Muscle layer of colon (tissue), 2 donors: ENCODE measurements around the gene SLC14A1.

Experiments
- H3K27ac ChIP-seq: one replicate; pipeline ENCODE4 v1.7.0; 2013; ENCODE audit warnings: low read depth, mild to moderate bottlenecking, low read length, moderate library complexity
- H3K27me3 ChIP-seq, 2 donors: one replicate each; pipeline ENCODE4 v1.7.0; 2013; ENCODE audit warnings: low read length in 2 of 2, mild to moderate bottlenecking in 2 of 2; ENCODE audit not compliant: insufficient read depth in 2 of 2, control insufficient read depth in 1 of 2
- H3K36me3 ChIP-seq: one replicate; pipeline ENCODE4 v1.7.0; 2013; ENCODE audit warnings: mild to moderate bottlenecking, low read length; ENCODE audit not compliant: insufficient read depth
- H3K4me1 ChIP-seq: one replicate; pipeline ENCODE4 v1.7.0; 2013; ENCODE audit warnings: mild to moderate bottlenecking, low read length; ENCODE audit not compliant: insufficient read depth
- H3K4me3 ChIP-seq, 2 donors: one replicate each; pipeline ENCODE4 v1.7.0; 2013; ENCODE audit warnings: low read length in 2 of 2, low read depth in 1 of 2, mild to moderate bottlenecking in 1 of 2, moderate library complexity in 1 of 2
- H3K9ac ChIP-seq: one replicate; pipeline ENCODE4 v1.7.0; 2013; ENCODE audit warnings: low read length
- H3K9me3 ChIP-seq: one replicate; pipeline ENCODE4 v1.7.0; 2013; ENCODE audit warnings: mild to moderate bottlenecking, low read length
- donor health status: abdominal sarcoma.
- donor health status: Adenocarcinoma of cecum.

The SLC14A1 gene

DNA sequence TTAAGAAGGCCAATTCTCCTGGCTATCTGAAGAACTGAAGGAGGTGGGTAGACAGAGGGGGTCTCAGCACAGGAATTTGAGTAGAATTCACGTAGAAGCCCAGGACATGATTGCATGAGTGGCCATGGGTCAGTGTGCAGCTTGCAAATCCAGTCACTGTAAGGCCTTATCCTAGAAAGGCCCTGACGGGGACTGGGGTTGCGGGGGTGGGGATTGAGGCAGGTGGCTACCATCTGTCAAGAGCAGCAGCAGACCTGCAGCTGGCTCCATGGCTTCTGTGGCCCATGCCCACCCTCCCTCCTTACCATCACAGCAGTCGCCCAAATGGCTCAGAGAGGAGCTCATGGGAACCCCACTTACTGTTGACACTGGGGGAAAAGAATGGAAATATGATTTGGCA lies 34.6 kb upstream of the SLC14A1 start:
- Histone ChIP-seq H3K4me1 (no peaks in the 10 kb centered on the region), H3K27ac (no peak overlapping the region), H3K9me3 (no peaks in the 10 kb centered on the region), H3K27me3 (no peaks in the 10 kb centered on the region), H3K9ac (no peak overlapping the region), H3K36me3 (no peaks in the 10 kb centered on the region), H3K4me3 (no peak overlapping the region)

GRCh38 chr18:45690975-45691815 lies 32.8 kb upstream of the SLC14A1 start:
- no peak overlapping the region for H3K4me3 ChIP-seq
- no peaks in the 10 kb centered on the region for H3K4me1 ChIP-seq
- H3K27me3 ChIP-seq = no peaks in the 10 kb centered on the region
- no peak overlapping the region for H3K9ac ChIP-seq
- no peaks in the 10 kb centered on the region for H3K36me3 ChIP-seq
- no peak overlapping the region for H3K27ac ChIP-seq
- no peaks in the 10 kb centered on the region for H3K9me3 ChIP-seq

DNA sequence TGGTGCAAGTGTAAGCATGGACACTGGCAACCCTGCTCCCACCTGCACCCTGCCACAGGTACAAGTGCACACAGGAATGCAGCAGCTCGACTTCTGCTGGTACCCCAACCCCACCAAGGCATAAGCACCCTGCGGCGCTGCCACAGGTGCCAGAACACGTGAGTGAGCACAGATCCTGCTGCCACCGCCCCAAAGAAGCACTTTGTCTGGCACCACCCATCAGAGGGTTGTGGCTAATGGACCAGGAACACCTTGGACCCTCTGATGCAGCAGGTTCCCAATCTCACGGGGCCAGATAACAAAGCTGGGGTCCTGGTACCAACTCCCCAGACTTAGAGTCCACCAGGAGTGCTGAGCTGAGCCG lies 32.2 kb upstream of the SLC14A1 start:
- H3K27me3 ChIP-seq = no peaks in the 10 kb centered on the region
- H3K4me3 ChIP-seq = no peak overlapping the region
- no peaks in the 10 kb centered on the region for H3K9me3 ChIP-seq
- no peak overlapping the region for H3K9ac ChIP-seq
- H3K36me3 ChIP-seq = no peaks in the 10 kb centered on the region
- H3K27ac ChIP-seq = no peak overlapping the region
- no peaks in the 10 kb centered on the region for H3K4me1 ChIP-seq

DNA sequence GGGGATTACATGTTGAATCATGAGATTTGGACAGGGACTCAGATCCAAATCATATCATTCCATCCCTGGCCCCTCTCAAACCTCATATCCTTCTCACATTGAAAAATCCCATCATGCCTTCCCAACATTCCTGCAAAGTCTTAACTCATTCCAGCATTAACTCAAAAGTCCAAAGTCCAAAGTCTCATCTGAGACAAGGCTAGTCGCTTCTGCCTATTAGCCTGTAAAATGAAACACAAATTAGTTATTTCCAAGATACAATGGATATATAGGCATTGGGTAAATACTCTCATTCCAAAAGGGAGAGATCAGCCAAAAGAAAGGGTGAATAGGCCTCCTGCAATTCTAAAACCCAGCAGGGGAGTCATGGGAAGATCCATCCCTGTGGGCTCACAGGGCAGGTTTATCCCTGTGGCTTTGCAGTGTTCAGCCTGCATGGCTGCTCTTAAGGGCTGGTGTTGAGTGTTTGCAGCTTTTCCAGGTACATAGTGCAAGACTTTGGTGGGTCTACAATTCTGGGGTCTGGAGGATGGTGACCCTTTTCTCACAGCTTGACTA lies 21.2 kb upstream of the SLC14A1 start:
- no peaks in the 10 kb centered on the region for H3K36me3 ChIP-seq
- no peak overlapping the region for H3K9ac ChIP-seq
- no peaks in the 10 kb centered on the region for H3K27me3 ChIP-seq
- no peak overlapping the region for H3K27ac ChIP-seq
- no peaks in the 10 kb centered on the region for H3K9me3 ChIP-seq
- H3K4me1 ChIP-seq = no peaks in the 10 kb centered on the region
- H3K4me3 ChIP-seq = no peak overlapping the region

- Histone ChIP-seq H3K4me3 (no peak overlapping the region), H3K27ac (no peak overlapping the region), H3K9ac (no peak overlapping the region), H3K27me3 (no peaks in the 10 kb centered on the region), H3K36me3 (no peaks in the 10 kb centered on the region), H3K9me3 (peaks cover 5% of the 10 kb centered on the region), H3K4me1 (no peaks in the 10 kb centered on the region)
Observed at GRCh38 chr18:45708831-45709230, 15.2 kb upstream of the SLC14A1 start.

- Histone ChIP-seq H3K4me3 (no peak overlapping the region), H3K4me1 (no peaks in the 10 kb centered on the region), H3K27me3 (no peaks in the 10 kb centered on the region), H3K27ac (no peak overlapping the region), H3K9me3 (peaks cover 5% of the 10 kb centered on the region), H3K36me3 (no peaks in the 10 kb centered on the region), H3K9ac (no peak overlapping the region)
Observed at GRCh38 chr18:45712061-45712460, 11.9 kb upstream of the SLC14A1 start.

- Histone ChIP-seq H3K36me3 (no peaks in the 10 kb centered on the region), H3K4me1 (no peaks in the 10 kb centered on the region), H3K4me3 (no peak overlapping the region), H3K27ac (no peak overlapping the region), H3K9me3 (peaks cover 3% of the 10 kb centered on the region), H3K27me3 (no peaks in the 10 kb centered on the region), H3K9ac (no peak overlapping the region)
Observed at GRCh38 chr18:45713239-45713638, 10.7 kb upstream of the SLC14A1 start.

GRCh38 chr18:45715212-45715780 lies 8.7 kb upstream of the SLC14A1 start:
- Histone ChIP-seq H3K36me3 (no peaks in the 10 kb centered on the region), H3K4me1 (no peaks in the 10 kb centered on the region), H3K4me3 (no peak overlapping the region), H3K9me3 (no peaks in the 10 kb centered on the region), H3K27me3 (no peaks in the 10 kb centered on the region), H3K9ac (no peak overlapping the region), H3K27ac (no peak overlapping the region)

DNA sequence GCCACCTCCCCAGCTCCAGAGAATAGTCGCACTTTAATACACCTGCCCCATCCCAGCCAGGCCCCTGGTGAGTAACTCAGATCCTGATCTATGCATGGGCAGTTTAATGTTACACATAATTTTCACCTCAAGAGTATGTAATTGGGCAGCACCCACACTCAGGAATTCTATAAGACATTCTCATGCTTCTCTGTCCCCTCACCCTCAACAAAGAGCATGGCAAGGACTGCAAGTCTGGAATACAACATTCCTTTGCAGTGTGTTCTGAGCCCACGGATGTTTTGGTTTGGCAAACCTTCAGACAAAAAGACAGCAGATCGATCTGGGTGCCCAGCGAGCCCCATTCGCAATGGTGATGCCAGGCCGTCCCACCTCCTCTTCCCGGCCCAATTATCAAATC lies 4.9 kb upstream of the SLC14A1 start:
- Histone ChIP-seq H3K4me3 (no peak overlapping the region), H3K27me3 (no peaks in the 10 kb centered on the region), H3K9ac (no peak overlapping the region), H3K4me1 (no peaks in the 10 kb centered on the region), H3K36me3 (no peaks in the 10 kb centered on the region), H3K9me3 (no peaks in the 10 kb centered on the region), H3K27ac (no peak overlapping the region)

- H3K4me1 ChIP-seq = no peaks in the 10 kb centered on the region
- no peaks in the 10 kb centered on the region for H3K27me3 ChIP-seq
- no peak overlapping the region for H3K27ac ChIP-seq
- H3K9me3 ChIP-seq = no peaks in the 10 kb centered on the region
- H3K4me3 ChIP-seq = no peak overlapping the region
- no peaks in the 10 kb centered on the region for H3K36me3 ChIP-seq
- no peak overlapping the region for H3K9ac ChIP-seq
Observed at GRCh38 chr18:45722899-45723298, 1.1 kb upstream of the SLC14A1 start.

- H3K27ac ChIP-seq = no peak overlapping the region
- H3K4me3 ChIP-seq = no peak overlapping the region
- H3K9me3 ChIP-seq = no peaks in the 10 kb centered on the region
- no peaks in the 10 kb centered on the region for H3K27me3 ChIP-seq
- no peak overlapping the region for H3K9ac ChIP-seq
- H3K4me1 ChIP-seq = no peaks in the 10 kb centered on the region
- H3K36me3 ChIP-seq = no peaks in the 10 kb centered on the region
Observed at GRCh38 chr18:45724601-45725000, 620 bp downstream of the SLC14A1 start.

DNA sequence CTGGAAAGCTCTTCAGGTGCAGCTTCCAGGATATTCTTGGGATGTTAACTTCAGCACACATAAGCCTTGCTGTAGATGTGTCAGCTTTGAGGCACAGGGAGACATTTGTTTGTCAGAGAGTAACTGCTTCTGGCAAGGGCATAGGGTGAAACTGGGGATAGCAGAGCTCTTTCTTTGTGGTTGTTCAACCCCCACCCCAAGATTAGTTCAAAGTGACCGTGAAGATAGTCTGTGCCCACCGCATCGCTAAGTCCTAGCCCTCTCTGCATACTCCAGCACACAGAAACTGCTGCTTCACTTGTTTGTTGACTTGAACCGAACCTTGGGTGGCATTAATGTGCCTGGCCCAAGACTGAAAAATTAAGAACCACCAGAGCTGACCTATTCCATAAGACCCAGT lies 1.4 kb downstream of the SLC14A1 start:
- H3K36me3 ChIP-seq = no peaks in the 10 kb centered on the region
- no peaks in the 10 kb centered on the region for H3K27me3 ChIP-seq
- no peak overlapping the region for H3K4me3 ChIP-seq
- no peak overlapping the region for H3K9ac ChIP-seq
- H3K4me1 ChIP-seq = no peaks in the 10 kb centered on the region
- H3K27ac ChIP-seq = no peak overlapping the region
- H3K9me3 ChIP-seq = no peaks in the 10 kb centered on the region
